ENCODE data around the gene ZNF786. TPM values are rescaled to one million over a fixed set of nuclear protein-coding genes. Genes with fewer than 3 reads are reported as not detected.
"Not testable (repeated sequence)": the region's sequence is repeated elsewhere in the genome, so short reads cannot be mapped to it uniquely, and the experiment has no call there.

ZNF786 gene
- polyA plus RNA-seq (ENCODE audit: insufficient read length in 10 of 10) = 1 to 10 TPM; 3.4 to 5.8 (median 4.1) TPM
- long read RNA-seq, donor 1, partial matches to known transcripts = 0 of 1 reads
- long read RNA-seq, donor 1, other reads (novel, unspliced or antisense) = 0 of 1 reads
- long read RNA-seq, donor 2, partial matches to known transcripts = 0 of 2 reads
- long read RNA-seq, donor 2, other reads (novel, unspliced or antisense) = 0 of 2 reads
- long read RNA-seq, donor 3 = 0 reads
- long read RNA-seq, donor 4, partial matches to known transcripts = 0 of 1 reads
- long read RNA-seq, donor 4, other reads (novel, unspliced or antisense) = 0 of 1 reads
- long read RNA-seq, donor 5, partial matches to known transcripts = 0 of 1 reads
- long read RNA-seq, donor 5, other reads (novel, unspliced or antisense) = 0 of 1 reads
- long read RNA-seq, donor 6 = 0 reads
- long read RNA-seq, donor 7, partial matches to known transcripts = 0 of 1 reads
- long read RNA-seq, donor 7, other reads (novel, unspliced or antisense) = 0 of 1 reads
- long read RNA-seq, donor 8, partial matches to known transcripts = 0 of 1 reads
- long read RNA-seq, donor 8, other reads (novel, unspliced or antisense) = 0 of 1 reads
- long read RNA-seq, donor 9 = 0 reads

GRCh38 chr7:149090397-149091195 lies at the start of gene ZNF786:
Gene ZNF786 (minus strand): TSS chr7:149090718. CDS start chr7:149090640, 78 bp downstream.
- DNase-seq = peak; percentile 89 to 98 (median 96)

GRCh38 chr7:149136118-149136517 lies 45.6 kb upstream of the ZNF786 start:
- DNase-seq = no peak

GRCh38 chr7:149133028-149133710 lies 42.7 kb upstream of the ZNF786 start:
- DNase-seq = no peak

GRCh38 chr7:149130572-149131198 lies 40.2 kb upstream of the ZNF786 start:
- no peak for DNase-seq

GRCh38 chr7:149126662-149127266 lies 36.2 kb upstream of the ZNF786 start:
- peak in 2 of 3 donors; percentile 62 to 84 for DNase-seq

GRCh38 chr7:149125863-149126661 lies 35.5 kb upstream of the ZNF786 start, which contains the start of gene ZNF425:
Gene ZNF425 (minus strand): TSS chr7:149126324. CDS start chr7:149126213, 111 bp downstream.
- peak; percentile 94 to 98 (median 97) for DNase-seq

GRCh38 chr7:149125189-149125862 lies 34.8 kb upstream of the ZNF786 start:
- peak in 1 of 3 donors; percentile 5 for DNase-seq

GRCh38 chr7:149109969-149110368 lies 19.5 kb upstream of the ZNF786 start:
- no peak for DNase-seq

- no peak for DNase-seq
These were observed 14.2 kb upstream of the ZNF786 start for GRCh38 chr7:149104749-149105148.

GRCh38 chr7:149104214-149104613 lies 13.7 kb upstream of the ZNF786 start:
- DNase-seq = no peak

GRCh38 chr7:149103424-149103823 lies 12.9 kb upstream of the ZNF786 start:
- DNase-seq = no peak

GRCh38 chr7:149102666-149103065 lies 12.1 kb upstream of the ZNF786 start:
- peak in 2 of 3 donors; percentile 7 to 22 for DNase-seq

GRCh38 chr7:149100821-149101220 lies 10.3 kb upstream of the ZNF786 start:
- DNase-seq = no peak

GRCh38 chr7:149099058-149099457 lies 8.5 kb upstream of the ZNF786 start:
- no peak for DNase-seq

- no peak for DNase-seq
These were observed 6.6 kb upstream of the ZNF786 start for GRCh38 chr7:149097088-149097487.

GRCh38 chr7:149093228-149093627 lies 2.7 kb upstream of the ZNF786 start:
- no peak for DNase-seq

GRCh38 chr7:149092244-149092643 lies 1.7 kb upstream of the ZNF786 start:
- DNase-seq = not testable (repeated sequence)

- no peak for DNase-seq
These were observed 3.1 kb downstream of the ZNF786 start for GRCh38 chr7:149087376-149087775.

- DNase-seq = no peak
These were observed 4.7 kb downstream of the ZNF786 start for GRCh38 chr7:149085866-149086265.

All from muscle of back (tissue), 13 donors.